Loucy (cell line): ENCODE results near the gene L1CAM.

Source experiments
- CTCF ChIP-seq: fragments of 200-600 bp; sonication (generic); conservative IDR thresholded peaks from 2 replicates; pipeline ENCODE4 v1.5.1; 2014; ENCODE audit warnings: mild to moderate bottlenecking, antibody characterized with exemption, low read length
- EZH2phosphoT487 ChIP-seq: fragments of 200-600 bp; IDR thresholded peaks from 2 replicates; pipeline ENCODE4 v1.6.1; 2018; ENCODE audit warnings: antibody characterized with exemption, mild to moderate bottlenecking, moderate library complexity, borderline replicate concordance

GRCh38 chrX:153828723-153829548 lies 57.0 kb downstream of the L1CAM start:
- no peak for TF ChIP-seq CTCF
- no peak for TF ChIP-seq EZH2phosphoT487
